Tibial nerve (tissue), 4 donors: ENCODE measurements around the gene NEDD4L. TPM values are rescaled to one million over a fixed set of nuclear protein-coding genes. Genes with fewer than 3 reads are reported as not detected.

Source experiments
- DNase-seq, 2 donors: peaks; one replicate each; pipeline ENCODE4 v3.0.0-alpha.2; 2019; ENCODE audit warnings: low spot score in 2 of 2
- H3K27ac ChIP-seq, 4 donors: fragments of 200-600 bp; sonication (generic) in 3 of 4; one replicate each; pipeline ENCODE4 v1.5.1; 2017 to 2019; ENCODE audit warnings: mild to moderate bottlenecking in 1 of 4
- H3K27me3 ChIP-seq, 2 donors: fragments of 200-600 bp; sonication (generic) in 1 of 2; one replicate each; pipeline versions ENCODE4 v1.5.1 to v1.6.0; 2017 to 2019
- H3K36me3 ChIP-seq, 3 donors: fragments of 200-600 bp; sonication (generic); one replicate each; pipeline ENCODE4 v1.5.1; 2018 to 2019
- H3K4me1 ChIP-seq, 4 donors: fragments of 200-600 bp; sonication (generic) in 3 of 4; one replicate each; pipeline ENCODE4 v1.5.1; 2017 to 2019
- H3K4me3 ChIP-seq, 4 donors: fragments of 200-600 bp; sonication (generic) in 3 of 4; one replicate each; pipeline ENCODE4 v1.5.1; 2017 to 2019; ENCODE audit warnings: mild to moderate bottlenecking in 1 of 4, moderate library complexity in 1 of 4
- H3K9me3 ChIP-seq, 4 donors: fragments of 200-600 bp; sonication (generic) in 3 of 4; one replicate each; pipeline ENCODE4 v1.5.1; 2017 to 2019
- EP300 ChIP-seq, 2 donors: sonication (generic); formaldehyde crosslinking; IDR thresholded peaks; one replicate each; pipeline ENCODE4 v1.6.1; 2017; ENCODE audit warnings: antibody characterized with exemption in 2 of 2, mild to moderate bottlenecking in 1 of 2
- POLR2A ChIP-seq, 2 donors: fragments of 450-650 bp; IDR thresholded peaks; one replicate each; pipeline ENCODE4 v1.6.1; 2017; ENCODE audit warnings: antibody characterized with exemption in 2 of 2, mild to moderate bottlenecking in 2 of 2, moderate library complexity in 2 of 2
- WGBS, 2 donors: methylation state at CpG; one replicate each; pipeline ENCODE4 v1.1.5; 2018; 5-methylcytosine and 5-hydroxymethylcytosine counted together
- total RNA-seq, 4 donors: library from RNA; depleted of rRNA; stranded (reverse); fragments of >200 nt; gene quantifications; one replicate each; pipeline ENCODE4 v1.1.0, GENCODE V29; 2016
- TF ChIP-seq, protein P1 (sequence below), 5 experiments: fragments of 200-600 bp in 3 of 5; fragments of 450-650 bp in 2 of 5; sonication (generic) in 3 of 5; IDR thresholded peaks; one replicate each; pipeline ENCODE4 v1.5.1; 2016 to 2019; ENCODE audit warnings: antibody characterized with exemption in 5 of 5, mild to moderate bottlenecking in 3 of 5, moderate library complexity in 2 of 5

Gene NEDD4L
- total RNA-seq, 4 donors from 2014 or later = 15.3 to 59.9 (median 26.8) TPM

DNA sequence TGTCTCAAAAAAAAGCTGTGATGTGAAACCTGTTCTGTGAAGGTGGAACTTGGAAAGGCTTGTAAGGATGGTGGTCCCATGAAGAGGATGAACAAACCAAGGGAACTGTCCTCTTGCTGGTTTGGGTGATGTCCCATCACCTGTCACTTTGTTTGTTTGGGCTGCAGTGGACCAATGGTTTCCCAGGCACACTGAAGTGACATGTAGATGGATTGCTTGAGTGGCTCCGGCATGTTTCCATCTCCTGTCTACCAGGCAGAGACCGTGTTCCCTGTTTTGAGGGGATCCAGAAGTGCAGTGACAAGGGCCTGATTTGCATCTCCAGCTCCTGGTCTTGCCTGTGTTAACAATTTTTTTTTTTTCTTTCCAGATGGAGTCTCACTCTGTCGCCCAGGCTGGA is 8.9 kb downstream of the NEDD4L start:
- Histone ChIP-seq H3K27me3 (no peaks in the 10 kb centered on the region), H3K9me3 (no peaks in the 10 kb centered on the region), H3K27ac (no peak overlapping the region), H3K4me3 (no peak overlapping the region), H3K36me3 (no peaks in the 10 kb centered on the region), H3K4me1 (peaks cover 0 to 3% (median 0%) of the 10 kb centered on the region in 4 donors)
- DNase-seq = no peak
- 95 to 96% methylated on average over 3 of the region's 3 CpGs for WGBS, 2 donors
- TF ChIP-seq POLR2A (IDR thresholded peaks at IDR 0.05) = no peak
- TF ChIP-seq, protein P1, sequence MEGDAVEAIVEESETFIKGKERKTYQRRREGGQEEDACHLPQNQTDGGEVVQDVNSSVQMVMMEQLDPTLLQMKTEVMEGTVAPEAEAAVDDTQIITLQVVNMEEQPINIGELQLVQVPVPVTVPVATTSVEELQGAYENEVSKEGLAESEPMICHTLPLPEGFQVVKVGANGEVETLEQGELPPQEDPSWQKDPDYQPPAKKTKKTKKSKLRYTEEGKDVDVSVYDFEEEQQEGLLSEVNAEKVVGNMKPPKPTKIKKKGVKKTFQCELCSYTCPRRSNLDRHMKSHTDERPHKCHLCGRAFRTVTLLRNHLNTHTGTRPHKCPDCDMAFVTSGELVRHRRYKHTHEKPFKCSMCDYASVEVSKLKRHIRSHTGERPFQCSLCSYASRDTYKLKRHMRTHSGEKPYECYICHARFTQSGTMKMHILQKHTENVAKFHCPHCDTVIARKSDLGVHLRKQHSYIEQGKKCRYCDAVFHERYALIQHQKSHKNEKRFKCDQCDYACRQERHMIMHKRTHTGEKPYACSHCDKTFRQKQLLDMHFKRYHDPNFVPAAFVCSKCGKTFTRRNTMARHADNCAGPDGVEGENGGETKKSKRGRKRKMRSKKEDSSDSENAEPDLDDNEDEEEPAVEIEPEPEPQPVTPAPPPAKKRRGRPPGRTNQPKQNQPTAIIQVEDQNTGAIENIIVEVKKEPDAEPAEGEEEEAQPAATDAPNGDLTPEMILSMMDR (IDR thresholded peaks at IDR 0.05) = no peak
- TF ChIP-seq EP300 (IDR thresholded peaks at IDR 0.05) = no peak

DNA sequence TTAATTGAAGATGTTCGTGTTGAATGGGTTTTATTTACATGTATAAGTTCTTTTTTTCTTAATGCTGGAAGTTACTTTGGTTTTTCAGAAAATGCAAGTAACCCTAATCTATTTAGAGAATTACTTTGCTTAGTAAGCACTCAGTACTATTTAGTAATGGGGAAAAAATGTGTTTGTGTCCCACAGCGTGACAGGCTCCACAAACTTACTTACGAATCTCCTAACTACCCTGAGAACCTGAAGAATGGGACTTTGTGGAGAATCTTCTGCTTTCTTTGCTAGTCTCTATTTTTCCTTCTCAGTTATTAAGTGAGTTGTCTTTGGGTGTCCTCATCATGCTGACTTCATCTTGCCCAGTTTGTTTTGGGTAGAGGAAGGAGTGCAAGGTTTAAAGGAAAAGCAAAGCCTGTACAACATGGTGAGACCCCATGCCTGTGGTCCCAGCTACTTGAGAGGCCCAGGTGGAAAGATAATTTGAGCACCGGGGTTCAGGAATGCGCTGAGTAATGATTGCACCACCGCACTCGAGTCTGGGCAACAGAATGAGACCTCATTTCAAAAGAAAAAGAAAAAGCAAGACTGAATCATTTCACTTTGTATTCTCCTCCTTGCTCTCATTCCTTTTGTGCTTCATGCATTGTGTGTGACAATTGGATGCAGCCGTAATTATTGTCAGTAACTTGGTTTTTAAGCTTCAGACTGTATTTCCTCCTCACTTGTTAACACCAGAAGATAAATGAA is 10.2 kb downstream of the NEDD4L start:
- H3K27ac ChIP-seq = peak overlapping the region in 1 of 4 donors; percentile 60
- no peaks in the 10 kb centered on the region for H3K4me1 ChIP-seq
- no peaks in the 10 kb centered on the region for H3K9me3 ChIP-seq
- no peaks in the 10 kb centered on the region for H3K36me3 ChIP-seq
- no peak for DNase-seq
- TF ChIP-seq EP300 (IDR thresholded peaks at IDR 0.05) (no peak), POLR2A (IDR thresholded peaks at IDR 0.05) (no peak)
- TF ChIP-seq, protein P1 (IDR thresholded peaks at IDR 0.05) = no peak
- WGBS, 2 donors = 58 to 59% methylated on average over 8 of the region's 8 CpGs
- H3K4me3 ChIP-seq = no peak overlapping the region
- H3K27me3 ChIP-seq = no peaks in the 10 kb centered on the region

DNA sequence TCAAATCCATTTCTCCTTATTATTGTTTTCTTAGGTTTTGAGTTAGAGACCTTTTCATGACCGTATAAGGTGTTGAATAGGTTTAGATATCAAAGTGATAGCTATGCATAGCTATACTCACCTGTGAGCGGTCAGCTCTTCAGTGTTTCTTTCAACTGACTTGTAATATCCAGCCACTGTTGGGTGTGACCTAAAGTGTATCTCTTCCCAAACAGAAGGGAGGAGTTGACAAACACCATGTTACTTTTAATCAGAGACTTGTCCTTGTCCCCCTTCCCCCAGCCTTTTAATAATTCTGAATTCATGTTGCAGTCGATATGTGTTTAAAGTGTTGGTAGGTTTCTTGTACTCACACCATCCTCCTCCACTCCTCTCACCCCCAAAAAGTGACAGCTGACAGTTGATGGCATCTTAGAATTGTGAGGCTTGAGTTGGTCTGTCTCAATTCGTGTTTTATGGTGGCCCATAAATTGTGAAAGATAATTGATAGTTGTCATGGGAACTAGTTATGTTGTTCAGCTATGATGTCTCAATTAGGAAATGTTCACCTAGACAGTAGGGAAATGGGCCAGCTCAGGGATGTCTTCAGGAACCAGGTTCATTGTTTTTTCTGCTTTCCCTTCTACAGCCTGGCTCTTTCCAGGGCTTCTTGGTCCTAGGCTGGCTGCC is 12.0 kb downstream of the NEDD4L start:
- TF ChIP-seq EP300 (IDR thresholded peaks at IDR 0.05) (no peak), POLR2A (IDR thresholded peaks at IDR 0.05) (no peak)
- TF ChIP-seq, protein P1 (IDR thresholded peaks at IDR 0.05) = no peak
- H3K4me3 ChIP-seq = no peak overlapping the region
- no peak for DNase-seq
- WGBS, 2 donors = 94% methylated on average over 4 of the region's 4 CpGs
- H3K9me3 ChIP-seq = no peaks in the 10 kb centered on the region
- H3K27ac ChIP-seq = no peak overlapping the region
- H3K4me1 ChIP-seq = no peaks in the 10 kb centered on the region
- H3K36me3 ChIP-seq = no peaks in the 10 kb centered on the region
- H3K27me3 ChIP-seq = no peaks in the 10 kb centered on the region

DNA sequence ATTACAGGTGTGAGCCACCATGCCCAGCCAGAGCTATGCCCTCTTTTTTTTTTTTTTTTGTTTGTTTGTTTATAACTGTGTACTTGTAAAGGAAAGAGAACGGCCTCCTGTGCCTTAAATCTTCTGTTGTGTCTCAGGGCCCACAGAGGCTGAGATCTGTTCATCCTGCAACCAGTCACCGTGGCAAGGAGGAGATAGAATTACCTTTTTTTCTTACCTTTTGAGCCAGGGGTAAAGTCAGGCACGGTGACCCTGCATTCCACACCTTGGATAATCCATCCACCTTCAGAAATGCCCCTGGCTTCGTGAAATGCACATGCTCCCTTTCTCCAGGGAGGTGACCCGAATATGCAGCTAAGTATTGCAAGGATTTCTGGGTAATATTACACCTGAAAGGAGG is 12.8 kb downstream of the NEDD4L start:
- no peaks in the 10 kb centered on the region for H3K4me1 ChIP-seq
- TF ChIP-seq POLR2A (IDR thresholded peaks at IDR 0.05) (no peak), EP300 (IDR thresholded peaks at IDR 0.05) (no peak)
- TF ChIP-seq, protein P1 (IDR thresholded peaks at IDR 0.05) = no peak
- no peak for DNase-seq
- no peaks in the 10 kb centered on the region for H3K27me3 ChIP-seq
- 88 to 91% methylated on average over 5 of the region's 5 CpGs for WGBS, 2 donors
- H3K9me3 ChIP-seq = no peaks in the 10 kb centered on the region
- H3K27ac ChIP-seq = no peak overlapping the region
- H3K36me3 ChIP-seq = no peaks in the 10 kb centered on the region
- H3K4me3 ChIP-seq = no peak overlapping the region

DNA sequence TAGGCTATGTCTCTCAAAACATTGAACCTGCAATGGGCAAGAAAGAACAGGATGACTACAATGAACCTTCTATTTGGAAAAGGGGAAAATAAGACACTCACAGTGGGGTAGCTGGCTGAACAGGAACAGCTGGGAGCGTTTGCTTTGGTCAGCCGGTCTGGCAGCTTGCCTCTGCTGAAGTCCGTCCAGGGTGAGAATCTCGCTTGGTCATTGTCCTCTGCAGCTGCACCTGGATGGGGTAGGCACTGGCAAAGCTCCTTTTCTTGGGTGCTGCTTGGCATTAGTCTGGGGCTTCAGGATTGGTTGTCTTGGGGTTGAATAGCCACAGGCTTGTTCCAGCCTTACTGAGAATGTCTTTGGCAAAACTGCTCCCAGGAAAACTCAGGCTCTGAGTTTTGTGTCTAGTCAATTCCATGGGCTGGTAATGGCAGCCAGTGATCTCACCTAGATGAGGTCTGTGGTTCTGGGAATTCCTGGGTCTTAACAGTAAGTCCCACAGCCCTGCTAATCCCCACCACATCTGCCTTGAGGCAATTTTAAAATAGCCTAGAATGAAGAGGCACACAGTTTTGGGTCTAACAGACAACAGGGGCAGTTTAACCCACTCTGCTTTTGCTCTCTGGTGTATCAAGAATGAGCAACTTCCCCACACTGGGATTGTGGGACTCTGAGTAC is 13.4 kb downstream of the NEDD4L start:
- 68 to 79% methylated on average over 4 of the region's 4 CpGs for WGBS, 2 donors
- Histone ChIP-seq H3K4me1 (no peaks in the 10 kb centered on the region), H3K27me3 (no peaks in the 10 kb centered on the region), H3K9me3 (no peaks in the 10 kb centered on the region), H3K27ac (no peak overlapping the region), H3K36me3 (no peaks in the 10 kb centered on the region), H3K4me3 (no peak overlapping the region)
- no peak for TF ChIP-seq EP300 (IDR thresholded peaks at IDR 0.05)
- TF ChIP-seq, protein P1 (IDR thresholded peaks at IDR 0.05) = no peak
- no peak for TF ChIP-seq POLR2A (IDR thresholded peaks at IDR 0.05)
- no peak for DNase-seq
